GM19025 (cell line): Measurements from ENCODE around the gene PKD1.
"Not testable (repeated sequence)": the region's sequence is repeated elsewhere in the genome, so short reads cannot be mapped to it uniquely, and the experiment has no call there.

Experiments
- ATAC-seq: cut with Tn5 transposase; IDR thresholded peaks from one replicate; pipeline ENCODE4 v1.9.1; 2021; ENCODE audit warnings: mild to moderate bottlenecking, low read depth, moderate library complexity; ENCODE audit not compliant: unreplicated experiment

The PKD1 gene

GRCh38 chr16:2152695-2153506 lies 17.2 kb upstream of the PKD1 start:
- ATAC-seq: no peak

- no peak for ATAC-seq
Observed at GRCh38 chr16:2151188-2152091, 15.7 kb upstream of the PKD1 start.

- ATAC-seq: no peak
Observed at GRCh38 chr16:2150418-2151187, 14.9 kb upstream of the PKD1 start.

GRCh38 chr16:2149630-2150417 lies 14.1 kb upstream of the PKD1 start:
- no peak for ATAC-seq

GRCh38 chr16:2148714-2149629 lies 13.3 kb upstream of the PKD1 start:
- ATAC-seq: no peak

- ATAC-seq: no peak
Observed at GRCh38 chr16:2147981-2148671, 12.4 kb upstream of the PKD1 start, which contains the start of gene RAB26. Gene RAB26, plus strand, starts transcription at chr16:2148625. Its CDS starts 159 bp downstream, at chr16:2148784.

- ATAC-seq: no peak
Observed at GRCh38 chr16:2147378-2147777, 11.7 kb upstream of the PKD1 start.

- no peak for ATAC-seq
Observed at GRCh38 chr16:2145843-2146242, 10.1 kb upstream of the PKD1 start.

- no peak for ATAC-seq
Observed at GRCh38 chr16:2143878-2144485, 8.3 kb upstream of the PKD1 start.

- ATAC-seq: no peak
Observed at GRCh38 chr16:2142942-2143877, 7.5 kb upstream of the PKD1 start.

- ATAC-seq: not testable (repeated sequence)
Observed at GRCh38 chr16:2135071-2135470, 627 bp downstream of the PKD1 start.

- ATAC-seq: not testable (repeated sequence)
Observed at GRCh38 chr16:2133797-2134196, 1.9 kb downstream of the PKD1 start.

GRCh38 chr16:2129890-2130447 lies 5.7 kb downstream of the PKD1 start:
- ATAC-seq: not testable (repeated sequence)

- ATAC-seq: not testable (repeated sequence)
Observed at GRCh38 chr16:2129251-2129650, 6.4 kb downstream of the PKD1 start.

- ATAC-seq: not testable (repeated sequence)
Observed at GRCh38 chr16:2127630-2128280, 7.9 kb downstream of the PKD1 start.
